GM04504 (cell line): ENCODE measurements around the gene EED.
"Not testable (repeated sequence)": the region's sequence is repeated elsewhere in the genome, so short reads cannot be mapped to it uniquely, and the experiment has no call there.

Source experiments
- DNase-seq: peaks from one replicate; pipeline ENCODE4 v3.0.0-alpha.2; 2012; ENCODE audit warnings: low read depth

EED gene

DNA sequence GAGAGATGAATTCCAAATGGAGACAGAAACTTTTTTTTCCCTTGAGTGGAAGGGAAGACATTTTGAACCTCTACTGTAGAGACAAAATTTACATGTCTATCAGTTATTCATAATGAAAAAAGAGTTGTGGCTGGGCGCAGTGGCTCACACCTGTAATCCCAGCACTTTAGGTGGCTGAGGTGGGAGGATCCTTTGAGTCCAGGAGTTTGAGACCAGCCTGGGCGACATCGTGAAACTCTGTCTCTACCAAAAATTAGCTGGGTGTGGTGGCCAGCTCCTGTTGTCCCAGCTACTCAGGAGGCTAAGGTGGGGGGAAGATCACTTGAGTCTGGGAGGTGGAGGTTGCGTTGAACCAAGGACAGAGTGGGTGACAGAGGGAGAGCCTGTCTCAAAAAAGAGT, 4.1 kb downstream of the EED start:
- DNase-seq = no peak

DNA sequence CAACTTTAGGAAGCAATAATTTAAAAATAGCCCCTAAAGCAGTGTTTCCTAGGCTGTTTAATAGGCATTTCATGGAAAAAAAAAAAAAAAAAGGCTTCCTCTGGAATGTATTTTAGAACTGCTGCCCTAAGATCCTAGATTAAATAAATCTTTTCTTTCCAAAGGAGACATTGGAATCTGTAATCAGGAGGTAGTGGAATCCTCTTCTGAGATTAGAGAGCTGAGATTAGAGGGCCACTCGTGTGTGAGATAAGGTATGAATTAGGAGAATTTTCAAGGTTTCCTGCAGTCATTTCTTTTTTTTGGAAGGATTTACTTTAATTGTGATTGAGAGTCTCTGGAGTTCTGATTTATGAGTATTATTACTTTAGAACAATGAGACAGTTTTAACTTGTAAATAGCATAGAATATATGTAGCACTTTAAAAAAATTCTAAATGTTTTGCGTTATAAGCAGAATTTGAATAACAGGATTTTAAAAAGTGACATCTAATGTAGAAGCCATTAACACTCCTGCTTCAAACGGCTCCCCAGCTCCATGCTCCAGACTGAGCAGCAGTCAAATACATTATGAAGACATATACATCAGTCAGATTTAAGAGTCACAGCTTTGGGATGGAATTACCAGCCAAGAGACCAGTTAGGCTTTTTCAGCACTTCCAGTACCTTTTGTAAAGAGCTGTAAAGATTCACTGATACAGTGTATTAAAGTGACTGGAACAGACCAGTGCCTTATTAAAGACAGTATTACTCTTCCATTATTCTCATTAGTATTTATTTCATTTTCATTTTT, 5.0 kb downstream of the EED start:
- DNase-seq = no peak

DNA sequence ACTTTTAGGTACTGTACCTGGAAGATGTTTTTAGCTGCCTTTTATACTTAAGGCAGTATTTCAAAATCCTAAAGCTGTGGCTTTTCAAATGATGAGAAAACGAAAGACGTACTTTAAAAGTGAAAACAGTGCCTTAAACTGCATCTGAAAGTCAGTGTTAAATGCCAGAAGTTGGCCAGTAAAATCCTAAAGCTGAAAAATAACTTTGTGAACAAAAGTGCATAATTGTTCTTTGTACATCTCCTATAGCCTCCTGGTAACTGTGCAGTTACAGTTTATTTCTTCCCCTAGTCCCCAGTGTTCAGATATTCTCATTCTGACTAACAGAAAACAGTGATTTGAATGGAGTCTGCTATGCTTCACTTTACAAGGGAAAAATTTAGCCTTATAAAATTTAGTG, 6.8 kb downstream of the EED start:
- no peak for DNase-seq

DNA sequence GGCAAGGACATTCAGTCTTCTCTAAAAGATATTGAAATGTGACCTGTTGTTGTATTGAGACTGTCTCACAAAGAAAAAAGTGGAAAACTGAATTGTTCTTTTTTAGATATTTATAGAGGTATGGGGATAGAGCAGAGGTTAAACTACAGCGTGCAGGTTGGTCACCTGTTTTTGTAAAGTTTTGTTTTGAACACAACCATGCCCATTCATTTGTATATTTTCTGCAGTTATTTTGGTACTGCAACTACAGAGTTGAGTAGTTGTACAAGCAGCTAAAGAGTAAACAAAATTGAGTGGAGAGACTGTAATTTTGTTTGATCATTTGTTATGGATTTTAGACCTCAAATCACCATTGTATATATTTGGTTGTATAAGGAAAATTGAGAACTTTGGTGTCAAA, 11.3 kb downstream of the EED start:
- no peak for DNase-seq

DNA sequence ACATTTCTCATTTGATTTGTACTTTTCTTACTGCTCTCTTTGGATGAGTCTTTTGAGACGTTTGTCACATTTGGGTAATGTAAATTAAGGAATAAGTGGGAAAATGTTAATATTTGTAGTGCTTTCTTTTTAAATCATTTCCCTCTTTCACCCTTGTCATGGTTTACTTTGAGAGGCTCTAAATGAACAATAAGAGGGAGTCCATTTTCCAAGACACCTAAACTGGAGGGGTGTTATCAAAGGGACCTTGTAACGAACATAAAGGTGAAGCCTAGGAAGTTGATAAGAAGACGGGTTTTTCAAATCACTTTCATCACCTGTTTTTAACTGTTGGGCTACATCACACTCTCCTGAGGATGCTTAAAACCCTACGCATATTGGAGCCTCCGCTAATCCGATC, 12.1 kb downstream of the EED start:
- no peak for DNase-seq

DNA sequence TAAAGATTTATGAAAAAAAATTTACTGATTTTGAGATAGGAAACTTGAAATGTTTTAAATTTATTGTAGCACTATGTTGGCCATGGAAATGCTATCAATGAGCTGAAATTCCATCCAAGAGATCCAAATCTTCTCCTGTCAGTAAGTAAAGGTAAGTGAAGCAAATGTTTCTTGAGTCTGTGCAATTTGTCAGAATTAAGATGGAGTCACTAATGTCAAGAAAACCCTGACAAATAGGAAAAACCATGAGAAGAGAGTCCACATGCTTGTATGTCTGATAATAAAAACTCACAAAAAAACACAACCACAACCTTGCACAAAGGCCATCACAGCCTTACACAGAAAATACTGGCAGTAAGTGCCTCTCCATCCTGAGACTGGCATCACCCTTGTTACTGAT, 12.9 kb downstream of the EED start:
- DNase-seq = no peak

DNA sequence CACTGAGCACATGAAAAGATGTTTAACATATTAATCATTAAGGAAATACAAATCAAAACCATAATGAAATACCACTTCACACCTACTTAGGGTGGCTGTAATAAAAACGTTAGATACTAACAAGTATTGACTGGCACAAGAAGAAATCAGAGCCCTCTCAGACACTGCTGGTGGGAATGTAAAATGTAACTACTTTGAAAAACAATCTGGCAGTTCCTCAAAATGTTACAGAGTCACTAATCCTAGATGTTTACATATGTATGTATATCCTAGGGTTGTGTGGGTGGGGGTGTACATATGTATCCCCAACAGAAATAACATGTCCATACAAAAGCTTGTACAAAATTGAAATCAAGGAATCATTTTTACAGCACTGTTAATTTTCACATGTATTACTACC, 15.2 kb downstream of the EED start:
- DNase-seq = no peak

DNA sequence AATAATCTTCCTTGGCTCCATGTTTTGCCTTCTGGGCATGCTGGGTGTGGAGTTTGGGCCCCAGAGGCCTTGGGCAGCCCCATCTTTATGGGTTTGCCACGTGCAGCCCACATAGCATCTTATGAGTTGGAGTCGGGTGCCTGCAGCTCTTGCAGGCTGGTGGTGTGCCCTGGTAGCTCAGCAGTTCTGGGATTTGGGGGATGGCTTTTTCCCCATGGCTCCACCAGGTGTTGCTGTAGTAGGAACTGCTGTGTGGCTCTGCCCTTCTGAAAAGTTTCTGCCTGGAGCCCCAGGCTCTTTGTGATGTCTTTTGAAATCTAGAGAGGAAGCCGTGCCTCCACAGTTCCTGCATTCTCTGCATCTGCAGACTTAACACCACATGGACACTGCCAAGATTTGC, 16.8 kb downstream of the EED start:
- DNase-seq = no peak

DNA sequence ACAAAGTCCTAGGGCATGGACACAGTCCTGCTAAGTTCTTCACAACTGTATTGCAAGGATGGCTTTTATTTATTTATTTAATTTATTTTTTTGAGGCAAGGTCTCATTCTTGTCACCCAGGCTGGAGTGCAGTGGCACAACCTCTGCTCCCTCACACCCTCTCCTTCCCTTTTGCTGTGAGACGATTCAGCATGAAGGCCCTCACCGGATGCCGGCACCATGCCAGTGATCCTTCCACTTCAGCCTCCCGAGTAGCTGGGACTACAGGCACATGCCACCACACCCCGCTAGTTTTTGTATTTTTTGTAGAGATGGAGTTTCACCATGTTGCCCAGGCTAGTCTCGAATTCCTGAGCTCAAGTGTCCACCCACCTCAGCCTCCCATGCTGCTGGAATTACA, 17.8 kb downstream of the EED start:
- no peak for DNase-seq

DNA sequence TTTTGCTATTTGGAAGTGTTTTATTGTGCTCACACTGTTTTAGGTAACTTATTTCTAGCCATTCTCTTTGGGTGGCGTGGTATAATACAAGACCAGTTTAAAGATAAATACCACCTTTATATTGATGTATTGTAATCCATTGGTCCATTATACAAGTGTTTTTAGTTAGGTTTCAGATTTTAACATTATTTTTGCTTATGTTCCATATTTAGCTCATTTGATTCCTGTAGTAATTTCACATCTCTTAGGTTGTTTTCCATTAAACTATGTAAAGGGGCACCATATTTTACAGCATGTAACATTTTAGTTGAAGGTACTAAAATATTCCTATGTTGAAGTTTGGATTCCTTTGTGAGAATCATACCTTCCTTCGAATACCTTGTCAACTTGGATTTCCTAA, 20.1 kb downstream of the EED start:
- no peak for DNase-seq

DNA sequence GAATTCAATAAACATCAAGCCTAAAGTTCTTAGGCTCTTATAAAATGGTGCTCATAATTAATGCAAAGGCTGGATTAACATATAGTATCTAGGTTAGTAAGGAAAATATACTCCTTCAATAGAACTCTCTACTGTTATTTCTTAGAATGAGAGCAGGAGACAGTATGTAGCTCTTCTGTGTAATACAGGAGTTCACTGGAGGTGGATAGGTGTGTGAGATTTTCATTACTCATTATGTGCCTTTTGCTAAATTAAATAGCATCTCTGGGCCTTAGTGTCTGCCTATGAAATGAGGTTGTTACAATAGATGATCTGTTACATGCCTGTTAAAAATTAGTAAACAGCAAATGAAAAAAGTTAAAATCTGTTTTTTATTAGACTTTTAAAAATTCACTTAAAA, 20.6 kb downstream of the EED start:
- no peak for DNase-seq

DNA sequence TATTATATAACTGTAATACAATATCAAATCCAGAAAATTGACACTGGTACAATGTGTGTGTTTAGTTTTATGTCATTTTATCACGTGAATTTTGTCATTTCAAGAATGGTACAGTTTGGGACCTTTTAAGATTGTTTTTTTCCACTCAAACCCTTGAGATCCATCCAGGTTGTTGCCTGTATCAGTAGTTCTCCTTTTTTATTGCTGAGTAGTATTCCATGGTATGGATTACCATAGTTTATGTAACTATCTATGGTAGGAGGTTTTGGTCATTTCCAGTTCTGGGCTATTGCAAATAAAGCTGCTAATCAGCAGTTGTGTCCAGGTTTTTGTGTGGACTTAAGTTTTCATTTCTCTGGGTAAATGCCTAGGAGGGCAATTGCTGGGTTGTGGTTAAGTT, 25.1 kb downstream of the EED start:
- DNase-seq = no peak

DNA sequence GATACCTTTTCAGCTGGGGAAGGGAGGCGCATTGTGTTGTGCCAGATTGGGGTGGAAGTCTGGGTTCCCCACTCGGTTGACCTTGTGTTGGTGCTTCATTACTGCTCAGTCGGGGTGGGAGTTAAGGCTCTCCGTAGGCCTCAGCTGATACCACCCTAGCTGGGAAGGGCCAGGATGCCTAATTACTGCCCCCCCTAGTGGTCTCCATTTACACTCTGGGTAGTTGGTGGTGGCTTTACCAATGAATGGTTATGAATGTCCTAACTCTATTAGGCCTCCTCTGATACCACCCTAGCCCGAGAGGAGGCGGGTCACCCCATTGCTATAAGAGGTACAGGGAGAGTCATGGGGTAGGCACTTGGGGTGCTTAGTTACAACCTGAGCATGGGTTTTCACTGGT, 29.9 kb downstream of the EED start:
- DNase-seq = no peak

DNA sequence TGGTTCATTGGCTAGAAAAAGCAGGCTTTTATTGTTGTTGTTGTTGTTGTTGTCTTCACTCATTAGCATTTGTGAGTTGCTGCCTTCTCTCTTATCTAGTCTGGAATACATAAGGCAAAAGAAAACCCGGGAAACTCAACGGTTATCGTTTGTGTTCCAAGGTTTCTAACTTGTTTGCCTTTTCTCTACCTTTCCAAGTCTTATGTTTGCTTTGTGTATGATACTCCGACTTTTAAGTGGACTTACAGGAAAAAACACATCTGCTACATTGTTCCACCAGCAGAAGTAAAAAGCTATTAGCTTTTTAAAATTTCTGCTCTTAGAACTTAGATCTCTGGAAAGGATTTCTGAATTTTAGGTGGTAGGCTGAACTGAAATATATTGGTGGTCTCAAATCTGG, 30.4 kb downstream of the EED start:
- DNase-seq = no peak

DNA sequence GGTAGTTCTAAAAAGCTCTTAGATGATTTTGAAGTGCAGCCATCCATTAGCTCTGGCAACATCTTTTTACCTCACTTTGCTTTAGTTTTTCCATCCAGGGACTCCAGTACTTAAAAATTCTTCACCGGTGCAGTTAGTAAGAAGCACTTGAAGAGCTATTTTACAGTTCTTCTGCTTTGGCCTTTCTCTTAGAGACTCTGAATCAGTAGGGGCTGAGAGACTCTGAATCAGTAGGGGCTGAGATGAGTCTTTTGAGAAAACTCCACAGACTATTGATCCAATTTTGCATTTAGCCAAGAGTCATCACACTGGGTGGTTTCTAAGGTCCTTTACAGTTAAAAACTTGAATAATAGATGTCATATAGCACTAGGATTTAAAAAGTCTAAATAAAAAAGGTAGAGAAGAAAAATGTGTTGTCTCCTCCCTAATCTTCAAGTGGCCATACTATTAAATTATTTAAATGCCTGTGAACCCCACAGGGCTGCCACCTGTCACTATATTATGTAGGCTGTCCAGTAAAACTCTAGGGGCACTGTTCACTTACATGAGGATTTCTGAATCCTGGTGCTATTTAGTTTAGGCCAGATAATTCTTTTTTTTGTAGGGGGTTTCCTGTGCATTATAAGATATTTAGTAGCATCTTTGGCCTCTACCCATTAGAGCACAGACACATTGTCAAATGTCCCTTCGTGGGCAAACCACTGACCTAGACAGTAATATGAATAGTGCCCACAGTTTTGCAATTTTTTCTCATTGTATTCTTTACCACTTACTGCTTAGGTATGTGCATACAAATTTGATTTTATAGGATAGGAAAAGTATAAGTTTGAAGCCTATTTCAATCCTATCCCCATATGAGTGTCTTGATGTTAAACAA, 31.2 kb downstream of the EED start:
- no peak for DNase-seq

DNA sequence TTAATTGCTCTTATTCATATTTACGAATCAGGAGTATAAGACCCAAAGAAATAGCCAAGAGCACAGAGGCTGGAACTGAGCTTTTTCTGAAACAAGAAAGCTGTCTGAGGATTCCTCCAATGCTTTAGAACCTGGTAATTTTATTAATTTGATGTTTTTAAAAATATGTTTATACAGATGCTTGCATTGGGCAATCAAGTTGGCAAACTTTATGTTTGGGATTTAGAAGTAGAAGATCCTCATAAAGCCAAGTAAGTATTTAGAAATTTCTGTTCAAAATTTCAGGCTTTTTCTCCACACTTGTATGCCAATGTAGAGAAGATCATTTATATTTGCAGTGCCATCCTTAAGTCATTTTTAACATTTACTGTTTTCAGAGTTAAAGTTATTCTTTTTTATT, 33.2 kb downstream of the EED start:
- no peak for DNase-seq

DNA sequence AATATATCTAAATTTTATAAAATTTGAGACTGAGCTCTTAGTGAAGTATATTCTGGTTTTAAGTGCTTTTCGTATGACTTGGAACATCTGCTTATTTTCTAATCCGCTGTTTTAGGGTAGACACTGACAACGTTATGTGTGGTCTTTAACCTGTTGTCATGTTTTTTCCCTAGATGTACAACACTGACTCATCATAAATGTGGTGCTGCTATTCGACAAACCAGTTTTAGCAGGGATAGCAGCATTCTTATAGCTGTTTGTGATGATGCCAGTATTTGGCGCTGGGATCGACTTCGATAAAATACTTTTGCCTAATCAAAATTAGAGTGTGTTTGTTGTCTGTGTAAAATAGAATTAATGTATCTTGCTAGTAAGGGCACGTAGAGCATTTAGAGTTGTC, 33.7 kb downstream of the EED start:
- DNase-seq = no peak

DNA sequence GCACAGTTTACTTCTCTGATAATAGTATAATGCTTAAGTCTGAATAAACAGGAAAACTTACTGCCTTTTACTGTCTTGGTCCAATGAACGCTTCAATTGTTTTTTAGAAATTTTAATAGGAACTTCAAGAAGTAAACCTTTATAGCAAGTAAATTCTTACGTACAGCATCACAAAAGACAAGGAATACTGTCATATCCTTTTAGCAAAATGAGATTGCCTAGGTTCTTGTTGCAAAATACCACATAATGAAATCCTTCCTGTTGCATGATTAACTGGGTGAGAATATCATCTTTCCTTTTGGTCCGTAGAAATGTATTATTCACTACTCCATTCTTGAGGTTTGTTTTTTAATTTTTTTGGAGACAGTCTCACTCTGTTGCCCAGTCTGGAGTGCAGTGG, 35.2 kb downstream of the EED start:
- no peak for DNase-seq

DNA sequence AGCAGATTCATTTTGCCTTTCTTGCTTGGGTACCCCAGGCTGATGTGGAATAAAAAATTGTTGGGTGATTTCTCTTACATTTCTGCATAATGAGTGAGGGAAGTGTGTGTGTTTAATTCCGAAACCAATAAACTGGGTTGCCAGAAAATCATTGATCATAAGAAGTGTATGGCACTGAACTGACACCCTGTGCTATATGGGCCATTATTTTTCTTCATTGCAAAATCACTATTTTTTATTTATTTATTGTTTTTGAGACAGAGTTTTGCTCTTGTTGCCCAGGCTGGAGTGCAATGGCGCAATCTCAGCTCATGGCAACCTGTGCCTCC, 42.9 kb downstream of the EED start:
- DNase-seq = no peak

DNA sequence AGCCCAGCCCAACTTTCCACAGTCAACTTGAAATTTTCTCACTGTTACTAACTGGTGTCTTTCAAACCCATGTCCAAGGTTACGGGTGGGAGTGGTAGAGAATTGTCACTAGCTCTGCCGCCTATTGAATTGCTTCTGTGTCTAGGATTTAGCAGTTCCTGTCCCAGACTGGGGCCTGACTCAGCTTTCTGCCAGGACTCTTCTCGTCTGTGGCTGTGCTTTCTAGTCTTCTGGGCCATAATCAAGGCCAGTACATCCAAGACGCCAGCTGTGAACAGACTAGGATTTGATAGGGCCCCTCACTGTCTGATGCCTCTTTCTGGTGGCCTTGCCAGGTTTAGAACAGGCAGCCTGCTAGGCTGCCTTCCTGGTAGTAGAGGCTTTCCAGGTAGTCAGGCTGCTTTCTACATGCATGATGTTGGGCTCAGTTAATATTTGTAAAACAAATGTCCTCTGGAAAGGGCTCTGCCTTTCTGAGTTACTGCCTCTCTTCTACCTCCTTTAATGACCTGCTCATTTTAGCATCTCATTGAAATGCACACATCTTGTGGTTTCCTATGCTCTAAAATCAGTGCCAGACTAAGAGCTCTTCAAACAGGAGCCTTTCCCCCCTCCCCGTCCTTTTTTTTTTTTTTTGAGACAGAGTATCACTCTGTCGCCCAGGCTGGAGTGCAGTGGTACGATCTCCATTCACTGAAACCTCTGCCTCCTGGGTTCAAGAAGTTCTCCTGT, 44.4 kb downstream of the EED start:
- no peak for DNase-seq

DNA sequence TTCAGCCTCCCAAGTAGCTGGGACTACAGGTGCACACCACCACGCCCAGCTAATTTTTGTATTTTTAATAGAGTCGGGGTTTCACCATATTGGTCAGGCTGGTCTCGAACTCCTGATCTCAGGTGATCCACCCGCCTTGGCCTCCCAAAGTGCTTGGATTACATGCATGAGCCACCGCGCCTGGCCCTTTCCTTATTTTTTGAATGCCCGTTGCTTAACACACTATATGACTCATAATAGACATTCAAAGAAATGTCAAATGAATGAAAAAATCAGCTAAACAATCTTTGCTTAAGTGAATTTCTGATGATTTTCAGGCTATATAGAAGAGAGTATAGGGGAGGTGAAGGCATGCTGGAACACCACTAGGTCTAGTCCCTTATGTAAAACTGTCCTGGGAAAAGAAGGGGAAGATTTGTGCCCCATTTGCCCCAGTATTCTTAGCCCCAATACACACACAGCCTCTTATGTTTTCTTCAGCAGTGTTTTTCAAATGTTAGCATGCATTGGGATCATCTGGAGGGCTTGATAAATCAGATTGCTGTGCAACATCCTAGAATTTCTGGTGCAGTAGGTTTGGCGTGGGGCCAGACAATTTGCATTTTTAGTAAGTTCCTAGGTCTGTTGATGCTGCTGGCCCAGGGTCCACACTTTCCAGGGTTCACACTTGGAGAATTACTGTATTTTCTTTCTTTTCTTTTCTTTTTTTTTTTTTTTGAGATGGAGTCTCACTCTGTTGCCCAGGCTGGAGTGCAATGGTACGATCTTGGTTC, 45.1 kb downstream of the EED start:
- not testable (repeated sequence) for DNase-seq
